H1 (cell line): ENCODE measurements around the gene SH2B3. TPM values are rescaled to one million over a fixed set of nuclear protein-coding genes. Genes with fewer than 3 reads are reported as not detected.

Experiments used
- CTCF ChIA-PET: fragments of 300-600 bp; sonication (Branson Sonifier 250); formaldehyde crosslinking; loops from one replicate; lab custom pipeline; 2021; ENCODE audit not compliant: partially characterized antibody; lab: Charles Lee
- POLR2A ChIA-PET: fragments of 300-600 bp; sonication (Branson Sonifier 250); formaldehyde crosslinking; loops from one replicate; lab custom pipeline; 2021; ENCODE audit warnings: inconsistent platforms; ENCODE audit not compliant: partially characterized antibody; lab: Charles Lee
- DNase-seq, 2 experiments: peaks; one replicate each; pipeline versions ENCODE4 v3.0.0 to v3.0.0-alpha.2; 2010 to 2022; ENCODE audit warnings: low spot score in 2 of 2, low read depth in 1 of 2, mixed read lengths in 1 of 2
- FAIRE-seq: peaks from 2 replicates; lab custom pipeline; 2011; peaks lifted over from hg19 to GRCh38; lab: Jason Lieb, UNC
- H2AFZ ChIP-seq: 2 replicates; pipeline ENCODE4 v1.8.1; 2012; ENCODE audit warnings: low read length, inconsistent platforms
- H2AK5ac ChIP-seq: 2 replicates; pipeline ENCODE4 v1.6.1; 2013; ENCODE audit warnings: low read depth, low read length
- H2BK120ac ChIP-seq: replicated peaks from 2 replicates; pipeline ENCODE3; 2013; ENCODE audit warnings: low read depth, low read length, inconsistent platforms
- H2BK12ac ChIP-seq: 2 replicates; pipeline ENCODE4 v1.6.1; 2013; ENCODE audit warnings: low read depth, low read length
- H2BK15ac ChIP-seq: 2 replicates; pipeline ENCODE4 v1.6.1; 2013; ENCODE audit warnings: low read length
- H2BK20ac ChIP-seq: 2 replicates; pipeline ENCODE4 v1.6.1; 2013; ENCODE audit warnings: low read length
- H2BK5ac ChIP-seq: 2 replicates; pipeline ENCODE4 v1.6.1; 2013; ENCODE audit warnings: low read depth, low read length
- H3K14ac ChIP-seq: 2 replicates; pipeline ENCODE4 v1.6.1; 2013; ENCODE audit warnings: inconsistent platforms; ENCODE audit not compliant: insufficient read length
- H3K18ac ChIP-seq: 2 replicates; pipeline ENCODE4 v1.6.1; 2013; ENCODE audit warnings: low read length; ENCODE audit errors: extremely low read depth
- H3K23ac ChIP-seq: 2 replicates; pipeline ENCODE4 v1.6.1; 2013; ENCODE audit warnings: inconsistent platforms; ENCODE audit not compliant: insufficient read length
- H3K23me2 ChIP-seq: 2 replicates; pipeline ENCODE4 v1.6.1; 2013; ENCODE audit warnings: low read depth, low read length
- H3K27ac ChIP-seq: 2 replicates; pipeline ENCODE4 v1.6.1; 2011; ENCODE audit warnings: low read depth, low read length, inconsistent platforms
- H3K27me3 ChIP-seq, 4 experiments: replicated peaks in 1 of 4; 1 replicate in 1 of 4; 2 replicates in 3 of 4; pipeline versions ENCODE4 v1.6.1 to v1.8.1; 2011 to 2013; ENCODE audit warnings: low read length in 3 of 4, mild to moderate bottlenecking in 3 of 4, inconsistent platforms in 2 of 4, mixed read lengths in 2 of 4, moderate library complexity in 1 of 4; ENCODE audit not compliant: control insufficient read depth in 3 of 4, insufficient read depth in 3 of 4; ENCODE audit errors: extremely low read depth in 1 of 4
- H3K36me3 ChIP-seq, 4 experiments: 2 replicates each; pipeline versions ENCODE4 v1.6.1 to v1.8.1; 2011 to 2013; ENCODE audit warnings: mild to moderate bottlenecking in 4 of 4, low read length in 3 of 4, moderate library complexity in 2 of 4, control low read depth in 1 of 4, inconsistent platforms in 1 of 4; ENCODE audit not compliant: insufficient read depth in 4 of 4, control insufficient read depth in 2 of 4
- H3K4ac ChIP-seq: replicated peaks from 2 replicates; pipeline ENCODE3; 2013; ENCODE audit warnings: low read length, low read depth, mixed read lengths, inconsistent platforms; ENCODE audit not compliant: insufficient read length
- H3K4me1 ChIP-seq, 4 experiments: replicated peaks in 1 of 4; 1 replicate in 1 of 4; 2 replicates in 3 of 4; pipeline versions ENCODE4 v1.6.1 to v1.8.1; 2011 to 2013; ENCODE audit warnings: low read length in 3 of 4, inconsistent platforms in 2 of 4, mixed read lengths in 1 of 4; ENCODE audit not compliant: insufficient read depth in 4 of 4, control insufficient read depth in 3 of 4
- H3K4me2 ChIP-seq, 2 experiments: 2 replicates each; pipeline versions ENCODE4 v1.6.1 to v1.8.1; 2011 to 2013; ENCODE audit warnings: low read depth in 2 of 2, low read length in 2 of 2, control low read depth in 1 of 2, inconsistent platforms in 1 of 2, mild to moderate bottlenecking in 1 of 2; ENCODE audit not compliant: insufficient read depth in 1 of 2
- H3K4me3 ChIP-seq, 4 experiments: fragments of 200-600, 300-600 bp in 1 of 4; sonication (generic), shearing (Covaris generic), sonication (Bioruptor Twin) in 1 of 4; 2 replicates each; pipeline versions ENCODE4 v1.5.1 to v1.8.1; 2011 to 2016; ENCODE audit warnings: low read length in 4 of 4, low read depth in 3 of 4, control low read depth in 2 of 4, inconsistent platforms in 2 of 4, mild to moderate bottlenecking in 2 of 4, mixed read lengths in 1 of 4, moderate library complexity in 1 of 4; ENCODE audit not compliant: insufficient read depth in 2 of 4; ENCODE audit errors: extremely low read depth in 1 of 4
- H3K56ac ChIP-seq: replicated peaks from 2 replicates; pipeline ENCODE3; 2013; ENCODE audit warnings: low read depth, mild to moderate bottlenecking, mixed read lengths, low read length, inconsistent platforms; ENCODE audit not compliant: insufficient read length
- H3K79me1 ChIP-seq: 2 replicates; pipeline ENCODE4 v1.6.1; 2013; ENCODE audit warnings: low read depth, low read length, control low read depth
- H3K79me2 ChIP-seq, 2 experiments: 2 replicates each; pipeline versions ENCODE4 v1.6.1 to v1.8.1; 2012 to 2013; ENCODE audit warnings: low read length in 2 of 2, mild to moderate bottlenecking in 2 of 2, inconsistent platforms in 1 of 2; ENCODE audit not compliant: insufficient read depth in 2 of 2, control insufficient read depth in 1 of 2
- H3K9ac ChIP-seq, 4 experiments: replicated peaks in 1 of 4; 1 replicate in 1 of 4; 2 replicates in 3 of 4; pipeline versions ENCODE4 v1.6.1 to v1.8.1; 2011 to 2013; ENCODE audit warnings: low read depth in 3 of 4, low read length in 3 of 4, control low read depth in 2 of 4, mild to moderate bottlenecking in 2 of 4, moderate library complexity in 2 of 4, inconsistent platforms in 1 of 4; ENCODE audit errors: extremely low read depth in 1 of 4
- H3K9me3 ChIP-seq, 2 experiments: 2 replicates each; pipeline versions ENCODE4 v1.6.1 to v1.8.1; 2012 to 2013; ENCODE audit warnings: mild to moderate bottlenecking in 2 of 2, moderate library complexity in 2 of 2, control low read depth in 1 of 2, inconsistent platforms in 1 of 2, low read depth in 1 of 2, low read length in 1 of 2, mixed read lengths in 1 of 2; ENCODE audit not compliant: insufficient read depth in 2 of 2
- H4K20me1 ChIP-seq, 2 experiments: replicated peaks in 1 of 2; 2 replicates each; pipeline versions ENCODE3 to v1.8.1; 2011 to 2013; ENCODE audit warnings: inconsistent platforms in 2 of 2, low read length in 2 of 2, mild to moderate bottlenecking in 1 of 2; ENCODE audit not compliant: insufficient read depth in 2 of 2, control insufficient read depth in 1 of 2
- H4K5ac ChIP-seq: 2 replicates; pipeline ENCODE4 v1.6.1; 2013; ENCODE audit warnings: low read length, low read depth, mixed read lengths, inconsistent platforms; ENCODE audit not compliant: insufficient read length
- H4K8ac ChIP-seq: 2 replicates; pipeline ENCODE4 v1.8.0; 2013; ENCODE audit warnings: mild to moderate bottlenecking, moderate library complexity, low read length, inconsistent platforms; ENCODE audit not compliant: insufficient read depth; ENCODE audit errors: extremely low read depth
- H4K91ac ChIP-seq: replicated peaks from 2 replicates; pipeline ENCODE3; 2013; ENCODE audit warnings: low read length, mixed read lengths, inconsistent platforms; ENCODE audit not compliant: insufficient read length
- CEBPB ChIP-seq: IDR thresholded peaks from 2 replicates; pipeline ENCODE4 v1.6.1; 2012; ENCODE audit warnings: low read depth, low read length
- CHD1 ChIP-seq: IDR thresholded peaks from 2 replicates; pipeline ENCODE4 v1.6.1; 2012; ENCODE audit warnings: low read depth, low read length, improper control_type of control experiment
- JUND ChIP-seq: IDR thresholded peaks from 2 replicates; pipeline ENCODE4 v1.6.1; 2011; ENCODE audit warnings: mild to moderate bottlenecking, improper control_type of control experiment, low read length
- NANOG ChIP-seq: IDR thresholded peaks from 2 replicates; pipeline ENCODE4 v1.6.1; 2011; ENCODE audit warnings: low read length, low read depth, mild to moderate bottlenecking, inconsistent platforms; ENCODE audit not compliant: insufficient read depth, poor library complexity, severe bottlenecking
- SIN3A ChIP-seq, 2 experiments: IDR thresholded peaks in 1 of 2; conservative IDR thresholded peaks in 1 of 2; 2 replicates each; pipeline ENCODE4 v1.6.1; 2011 to 2012; ENCODE audit warnings: low read length in 2 of 2, improper control_type of control experiment in 1 of 2, low read depth in 1 of 2, mild to moderate bottlenecking in 1 of 2
- USF2 ChIP-seq: IDR thresholded peaks from 2 replicates; pipeline ENCODE4 v1.6.1; 2011; ENCODE audit warnings: low read length, improper control_type of control experiment
- WGBS, 2 experiments: shearing (Covaris generic) in 1 of 2; methylation state at CpG; one replicate each; pipeline versions ENCODE4 v1.1.6 to v1.1.7; 2013 to 2015; ENCODE audit warnings: low lambda C conversion rate in 2 of 2, mixed read lengths in 2 of 2, inconsistent platforms in 1 of 2, low coverage in 1 of 2, missing lambda C conversion rate in 1 of 2; ENCODE audit not compliant: insufficient replicate concordance in 2 of 2, insufficient coverage in 1 of 2, insufficient read length in 1 of 2; ENCODE audit errors: extremely low coverage in 1 of 2, missing lambda C conversion rate in 1 of 2; 5-methylcytosine and 5-hydroxymethylcytosine counted together
- polyA plus RNA-seq, 7 experiments: library from polyadenylated mRNA; depleted of rRNA in 3 of 7; stranded (reverse) in 5 of 7; unstranded in 2 of 7; fragments of >200 nt in 5 of 7; fragments of 200-250 nt in 2 of 7; gene quantifications; 1 replicate in 5 of 7; 2 replicates in 1 of 7; 4 replicates in 1 of 7; pipeline versions ENCODE4 v1.2.1 to v1.2.3, GENCODE V29; 2011 to 2013; ENCODE audit warnings: missing spikeins in 2 of 7, mixed read lengths in 2 of 7
- total RNA-seq: library from RNA; stranded (reverse); fragmentation: NEBNext Ultra II Directional; extraction: Animal tissue kit (Norgen Biotek cat#: 25700); gene quantifications from 2 replicates; pipeline ENCODE4 v1.2.1, GENCODE V29; 2021

Gene SH2B3
- total and polyA plus RNA-seq, 2 of the 8 experiments (the other 6 are each of a cell fraction or from before 2014, with no cell fraction given) = 20.8 to 34.1 TPM

- ChIA-PET POLR2A (interaction anchor here (1.8 kb wide), 1 partner anchor 16 kb away, joined by 3 read pairs; no protein-coding TSS in a partner anchor), CTCF (interaction anchor here (0.6 to 1.2 kb wide), 2 partner anchors 33 to 419 kb away, joined by 3 read pairs; no protein-coding TSS in a partner anchor)
- H2AK5ac ChIP-seq = no peak overlapping the region
- H3K4ac ChIP-seq = no peak overlapping the region
- H2BK12ac ChIP-seq = no peak overlapping the region
- no peak overlapping the region for H3K18ac ChIP-seq
- no peak overlapping the region for H2BK15ac ChIP-seq
- H3K27ac ChIP-seq = no peak overlapping the region
- no peak overlapping the region for H3K4me2 ChIP-seq
- no peak overlapping the region for H4K8ac ChIP-seq
- peaks cover 0 to 12% (median 6%) of the 10 kb centered on the region in 4 experiments; a peak in 4 of 7 replicates for H3K27me3 ChIP-seq
- H3K36me3 ChIP-seq = peaks cover 0 to 3% (median 0%) of the 10 kb centered on the region in 4 experiments; a peak in 3 of 8 replicates
- 93% methylated on average over 3 of the region's 3 CpGs; no CpG with 5 or more reads in 1 of the 2 experiments for WGBS, 2 experiments
- no peak overlapping the region for H3K56ac ChIP-seq
- no peak overlapping the region for H3K4me3 ChIP-seq
- no peak overlapping the region for H2AFZ ChIP-seq
- H3K23me2 ChIP-seq = peaks cover 6% of the 10 kb centered on the region; the same call in 1 of the 2 replicates
- H3K14ac ChIP-seq = no peak overlapping the region
- H3K23ac ChIP-seq = no peak overlapping the region
- H3K9me3 ChIP-seq = no peaks in the 10 kb centered on the region
- H4K5ac ChIP-seq = no peak overlapping the region
- no peaks in the 10 kb centered on the region for H3K79me2 ChIP-seq
- H4K20me1 ChIP-seq = peaks cover 0 to 7% of the 10 kb centered on the region in 2 experiments
- H2BK5ac ChIP-seq = no peak overlapping the region; the same call in 1 of the 2 replicates
- H2BK20ac ChIP-seq = no peak overlapping the region
- H3K4me1 ChIP-seq = peaks cover 0 to 9% (median 3%) of the 10 kb centered on the region in 4 experiments; a peak in 6 of 7 replicates
- FAIRE-seq (no peak), DNase-seq (no peak)
- no peak overlapping the region for H4K91ac ChIP-seq
- H2BK120ac ChIP-seq = no peak overlapping the region
- H3K79me1 ChIP-seq = no peaks in the 10 kb centered on the region
- TF ChIP-seq CEBPB (no peak), CHD1 (no peak), SIN3A (conservative IDR thresholded peaks at IDR 0.05 in 1 of 2, IDR thresholded peaks at IDR 0.05 in 1 of 2; ENCODE audit: low read depth in 1 of 2, low read length in 2 of 2) (no peak), JUND (no peak), NANOG (no peak), USF2 (no peak)
- H3K9ac ChIP-seq = no peak overlapping the region
These were observed 42.1 kb upstream of the SH2B3 start for GRCh38 chr12:111363578-111363977.
